Eye (tissue), 1 donor: ENCODE data around the gene KCNQ1.

Experiments used
- DNase-seq: peaks from one replicate; pipeline ENCODE4 v3.0.0-alpha.2; 2015

Gene KCNQ1

DNA sequence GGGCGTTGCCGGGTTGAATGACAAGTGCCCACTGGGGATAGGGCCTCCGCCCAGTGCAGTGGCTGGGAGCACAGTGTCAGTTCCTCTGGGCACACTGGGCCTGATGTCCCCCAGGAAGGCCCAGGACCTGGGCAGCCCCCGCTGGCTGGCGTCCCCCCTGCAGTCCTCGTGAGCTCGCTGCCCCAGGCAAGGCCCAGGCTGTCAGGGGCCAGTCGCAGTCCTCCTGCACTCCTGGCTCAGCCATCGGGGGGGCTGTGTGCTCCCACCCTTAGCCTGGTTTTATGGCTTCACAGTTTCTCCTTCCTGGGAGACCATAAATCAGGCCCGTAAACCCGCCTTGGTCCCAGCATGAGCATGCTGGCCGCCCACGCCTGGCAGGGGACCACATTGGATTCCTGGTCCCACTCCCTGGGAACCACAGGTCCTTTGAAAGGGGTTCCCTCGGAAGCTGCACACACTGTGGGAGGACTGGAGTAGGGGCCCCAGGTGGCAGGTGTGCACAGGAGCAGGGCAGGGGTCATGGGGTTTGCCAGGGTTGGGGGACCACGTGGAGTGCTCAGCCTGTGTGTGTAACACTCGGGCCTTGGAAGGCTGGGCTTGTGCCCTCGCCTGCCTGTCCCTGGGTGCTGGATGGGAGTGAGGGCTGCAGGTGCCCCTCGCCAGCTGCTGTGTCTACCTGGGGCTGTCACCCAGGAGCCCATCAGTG lies 141.4 kb downstream of the KCNQ1 start:
- DNase-seq = no peak

GRCh38 chr11:2586793-2587131 lies 142.0 kb downstream of the KCNQ1 start:
- DNase-seq = no peak

DNA sequence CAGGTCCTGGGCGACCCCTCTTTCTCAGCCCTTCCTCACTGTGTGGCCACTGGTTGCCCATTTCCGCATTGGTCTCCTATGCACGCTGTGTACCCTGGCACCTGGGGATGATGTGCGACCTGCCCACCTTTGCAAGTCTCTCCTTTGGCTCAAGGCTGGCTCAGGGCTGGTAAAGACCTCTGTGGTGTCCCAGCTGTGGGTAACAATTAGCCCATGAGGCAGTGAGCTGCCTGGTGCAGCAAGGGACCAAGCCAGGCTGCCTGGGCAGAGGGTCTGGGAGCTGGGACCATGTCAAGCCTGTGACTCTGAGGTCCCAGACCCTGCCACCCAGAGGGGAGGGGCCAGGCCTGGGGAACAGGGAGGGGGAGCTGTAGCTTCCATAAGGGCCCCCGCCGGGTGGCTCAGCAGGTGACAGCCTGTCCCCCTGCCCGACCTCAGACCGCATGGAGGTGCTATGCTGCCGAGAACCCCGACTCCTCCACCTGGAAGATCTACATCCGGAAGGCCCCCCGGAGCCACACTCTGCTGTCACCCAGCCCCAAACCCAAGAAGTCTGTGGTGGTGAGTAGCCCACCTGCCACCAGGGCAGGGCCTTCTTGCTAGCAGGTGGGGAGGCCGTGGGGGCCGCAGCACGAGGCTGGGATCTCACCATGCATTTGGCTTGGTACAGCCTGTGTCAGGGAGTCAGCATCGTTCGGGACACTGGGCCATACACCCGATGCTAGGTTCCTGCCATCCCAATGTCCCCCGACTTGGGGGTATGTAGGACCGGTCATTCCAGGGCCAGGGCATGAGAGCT lies 142.5 kb downstream of the KCNQ1 start:
- DNase-seq = no peak

DNA sequence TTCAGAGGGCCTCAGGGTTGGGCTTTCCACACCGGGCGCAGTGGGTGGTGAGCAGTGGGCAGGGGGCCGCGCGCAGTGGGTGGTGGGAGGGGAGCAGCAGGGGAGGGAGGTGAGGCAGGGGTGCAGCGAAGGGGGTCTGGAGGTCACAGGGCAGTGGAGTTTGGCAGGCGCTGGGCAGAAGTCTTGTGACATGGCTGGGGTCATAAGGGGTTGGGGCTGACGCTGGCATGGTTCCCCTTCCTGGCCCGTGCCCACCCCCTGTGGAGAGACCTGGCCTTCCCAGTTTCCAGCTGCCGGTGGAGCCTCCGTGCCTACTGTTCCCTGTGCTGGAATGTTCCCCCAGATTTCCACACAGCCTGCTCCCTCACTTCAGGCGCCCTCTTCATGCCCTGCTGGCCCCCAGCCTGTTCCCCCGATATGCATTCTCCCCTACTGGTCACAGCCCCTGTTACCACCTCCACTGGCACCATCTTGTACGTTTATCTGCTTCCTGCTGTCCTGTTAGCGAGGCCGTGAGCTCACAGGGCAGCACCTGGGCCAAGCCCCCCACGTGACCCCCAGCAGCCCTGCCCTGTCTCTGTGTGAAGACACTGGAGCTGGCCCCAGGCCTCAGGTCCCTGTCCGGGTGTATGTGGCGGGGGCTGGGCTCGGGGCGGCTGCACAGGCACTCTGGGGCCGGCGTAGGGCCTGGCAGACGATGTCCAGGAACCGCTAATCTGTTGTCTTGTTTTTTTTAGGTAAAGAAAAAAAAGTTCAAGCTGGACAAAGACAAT lies 143.4 kb downstream of the KCNQ1 start:
- DNase-seq = no peak

- DNase-seq = no peak
These were observed 144.2 kb downstream of the KCNQ1 start for GRCh38 chr11:2588809-2589537.

DNA sequence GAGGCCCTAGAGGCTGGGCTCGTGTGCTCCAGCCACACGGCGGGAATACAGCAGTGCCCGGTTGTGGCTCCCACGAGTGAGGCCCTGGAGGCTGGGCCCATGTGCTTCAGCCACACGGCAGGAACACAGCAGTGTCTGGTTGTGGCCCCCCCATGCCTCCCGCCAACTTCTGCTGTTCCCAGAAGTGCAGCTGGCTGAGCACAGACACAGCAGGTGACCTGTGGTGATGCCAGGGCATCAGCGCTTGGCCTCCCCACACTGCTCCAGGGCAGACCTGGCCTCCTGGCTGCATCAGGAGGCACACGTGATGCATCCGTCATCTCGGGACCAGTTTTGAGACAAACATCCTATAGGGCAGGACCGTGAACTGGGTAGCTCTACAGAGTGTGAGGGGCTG lies 144.7 kb downstream of the KCNQ1 start:
- DNase-seq = no peak

- DNase-seq = no peak
These were observed 145.5 kb downstream of the KCNQ1 start for GRCh38 chr11:2590131-2590964.

DNA sequence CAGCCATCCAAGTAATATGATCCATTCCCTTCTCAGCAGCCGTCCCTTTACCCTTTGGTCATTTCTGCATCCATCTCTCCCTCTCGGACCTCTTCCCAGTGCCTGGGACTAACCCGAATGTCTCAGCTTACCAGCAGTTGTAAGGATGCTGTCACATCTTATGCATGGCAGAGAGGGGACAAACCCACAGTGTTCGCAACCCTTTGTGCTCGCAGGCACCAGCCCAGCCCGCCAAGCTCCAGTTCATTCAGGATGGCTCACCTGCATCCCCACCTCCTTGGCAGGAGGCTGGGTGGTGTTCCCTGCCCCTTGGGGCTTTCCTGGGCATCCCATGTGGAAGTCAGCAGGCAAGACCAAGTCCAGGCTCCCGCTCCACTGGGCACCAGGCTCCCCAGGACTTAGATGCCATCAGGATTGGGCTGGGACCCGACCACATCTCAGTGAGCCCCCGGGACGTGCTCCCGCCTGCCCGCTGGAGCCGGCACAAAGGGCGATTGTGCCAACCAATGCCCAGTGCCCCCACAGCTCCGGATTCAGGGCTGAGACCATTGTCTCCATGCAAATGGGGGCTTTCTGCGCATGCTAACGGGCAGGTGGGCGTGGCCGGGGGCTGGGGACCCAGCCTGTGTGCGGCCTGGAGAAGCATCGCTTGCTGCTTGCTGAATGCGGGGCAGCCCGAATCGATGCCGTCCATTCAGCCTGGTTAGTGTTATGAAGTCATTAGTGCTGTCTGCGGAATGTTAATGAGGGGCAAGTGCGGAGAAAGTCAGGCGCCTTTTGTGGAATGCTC lies 146.4 kb downstream of the KCNQ1 start:
- peak; percentile 60 for DNase-seq

- DNase-seq = no peak
These were observed 147.0 kb downstream of the KCNQ1 start for GRCh38 chr11:2591805-2592204.

GRCh38 chr11:2592559-2593392 lies 148.0 kb downstream of the KCNQ1 start:
- DNase-seq = no peak

- DNase-seq = no peak
These were observed 148.7 kb downstream of the KCNQ1 start for GRCh38 chr11:2593393-2593950.

- DNase-seq = no peak
These were observed 149.5 kb downstream of the KCNQ1 start for GRCh38 chr11:2594267-2594666.

DNA sequence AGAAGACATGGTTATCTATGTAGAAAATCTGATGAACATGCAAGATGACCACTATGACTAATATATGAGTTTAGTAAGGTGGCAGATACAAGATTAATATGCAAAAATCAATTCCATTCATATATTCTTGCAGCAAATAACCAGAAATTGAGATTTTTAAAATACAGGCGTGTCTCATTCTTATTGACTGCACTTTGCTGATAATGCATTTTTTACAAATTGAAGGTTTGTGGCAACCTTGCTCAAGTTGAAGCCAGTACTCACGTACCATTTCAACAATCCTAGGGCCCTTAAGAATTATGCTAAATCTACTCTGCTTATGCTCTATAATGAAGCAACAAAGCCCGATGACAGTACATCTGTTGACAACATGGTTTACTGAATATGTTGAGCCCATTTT lies 150.4 kb downstream of the KCNQ1 start:
- DNase-seq = no peak

- no peak for DNase-seq
These were observed 154.9 kb downstream of the KCNQ1 start for GRCh38 chr11:2599561-2600189.

GRCh38 chr11:2609345-2609744 lies 164.5 kb downstream of the KCNQ1 start:
- DNase-seq = no peak

GRCh38 chr11:2612884-2613571 lies 168.2 kb downstream of the KCNQ1 start:
- no peak for DNase-seq

GRCh38 chr11:2621894-2622293 lies 177.1 kb downstream of the KCNQ1 start:
- no peak for DNase-seq

GRCh38 chr11:2625183-2625582 lies 180.4 kb downstream of the KCNQ1 start:
- DNase-seq = no peak

DNA sequence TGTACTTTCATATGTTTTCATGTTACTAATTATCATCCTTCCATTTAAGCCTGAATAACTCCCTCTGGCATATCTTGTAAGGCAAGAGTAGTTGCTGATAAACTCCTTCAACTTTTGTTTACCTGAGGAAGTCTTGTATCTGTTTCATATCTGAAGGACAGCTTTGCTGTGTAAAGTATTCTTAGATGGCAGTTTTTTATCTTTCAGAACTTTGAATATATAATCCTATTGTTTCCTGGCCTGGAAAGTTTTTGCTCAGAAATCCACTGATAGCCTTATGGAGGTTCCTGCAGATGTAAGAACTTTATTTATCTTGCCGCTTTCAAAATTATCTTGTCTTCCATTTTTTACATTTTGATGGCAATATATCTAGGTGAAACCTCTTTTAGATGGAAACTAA lies 185.9 kb downstream of the KCNQ1 start:
- no peak for DNase-seq
